Activated naive CD4-positive, alpha-beta T cell treated with anti-CD3 and anti-CD28 coated beads, Interleukin-2, amount 10 ng/mL, durations not matched to agents 7 days and 5 days (primary cell): ENCODE results near the gene ZFYVE1.
"Not testable (repeated sequence)": the region's sequence is repeated elsewhere in the genome, so short reads cannot be mapped to it uniquely, and the experiment has no call there.

ENCODE experiments used
- CTCF ChIA-PET: fragments of 350-600 bp; sonication (Branson Sonifier 250); formaldehyde crosslinking; loops from one replicate; lab custom pipeline; 2021; ENCODE audit warnings: antibody characterized with exemption; lab: Charles Lee
- DNase-seq: peaks from one replicate; pipeline ENCODE4 v3.0.0-alpha.2; 2020
- H3K27ac Mint-ChIP-seq: one replicate; pipeline ENCODE4 v1.8.0; 2021; ENCODE audit warnings: mild to moderate bottlenecking, moderate library complexity, mixed read lengths
- H3K27me3 Mint-ChIP-seq: one replicate; pipeline ENCODE4 v1.8.0; 2021; ENCODE audit warnings: mild to moderate bottlenecking, mixed read lengths
- H3K36me3 Mint-ChIP-seq: one replicate; pipeline ENCODE4 v1.8.0; 2021; ENCODE audit warnings: mixed read lengths
- H3K4me1 Mint-ChIP-seq: one replicate; pipeline ENCODE4 v1.8.0; 2021; ENCODE audit warnings: mixed read lengths
- H3K4me3 Mint-ChIP-seq: one replicate; pipeline ENCODE4 v1.8.0; 2021; ENCODE audit warnings: mild to moderate bottlenecking, moderate library complexity, mixed read lengths
- H3K9me3 Mint-ChIP-seq: one replicate; pipeline ENCODE4 v1.8.0; 2021; ENCODE audit warnings: mixed read lengths

The ZFYVE1 gene

DNA sequence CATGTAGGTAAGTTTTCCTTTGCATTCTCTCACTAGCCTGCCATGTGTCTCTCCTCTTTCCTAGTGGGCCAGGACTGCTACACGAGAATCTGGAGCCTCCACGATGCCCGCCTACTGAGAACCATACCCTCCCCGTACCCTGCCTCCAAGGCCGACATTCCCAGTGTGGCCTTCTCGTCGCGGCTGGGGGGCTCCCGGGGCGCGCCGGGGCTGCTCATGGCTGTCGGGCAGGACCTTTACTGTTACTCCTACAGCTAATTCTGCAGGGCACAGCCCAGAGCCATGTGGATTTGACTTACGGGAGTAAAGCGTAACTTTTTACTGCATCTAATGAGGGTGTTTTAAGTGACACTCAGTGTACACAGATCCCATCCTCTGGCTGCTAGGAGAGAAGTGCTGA, 68.4 kb downstream of the ZFYVE1 start:
- no peak overlapping the region for H3K27ac Mint-ChIP-seq
- DNase-seq, result no peak

DNA sequence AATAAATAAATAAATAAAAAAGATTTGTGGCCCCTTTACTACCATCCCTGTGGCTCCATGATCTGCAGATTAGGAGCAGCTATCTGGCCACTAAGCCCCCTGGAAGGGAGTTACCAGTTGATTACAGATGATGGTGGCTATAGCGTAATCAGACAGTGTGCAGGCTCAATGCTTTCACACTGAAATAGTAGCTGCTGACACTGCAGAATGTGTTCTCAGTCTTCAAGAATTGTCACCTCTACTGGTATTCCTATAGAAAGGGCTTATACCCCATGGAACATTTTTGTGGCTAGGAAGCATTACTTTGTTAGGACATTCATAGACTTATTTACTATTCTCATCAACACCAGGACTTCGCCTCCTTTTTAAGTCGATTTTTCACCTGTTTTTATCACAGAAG, 69.7 kb downstream of the ZFYVE1 start:
- Mint-ChIP-seq H3K4me3 (no peak overlapping the region), H3K9me3 (no peaks in the 10 kb centered on the region), H3K36me3 (peaks cover 39% of the 10 kb centered on the region), H3K27ac (peak overlapping the region; percentile 39), H3K4me1 (no peaks in the 10 kb centered on the region), H3K27me3 (no peaks in the 10 kb centered on the region)
- DNase-seq, result no peak
- CTCF ChIA-PET, result interaction anchor here (3.9 kb wide), 1 partner anchor 9 kb away, joined by 21 read pairs; no protein-coding TSS in a partner anchor

More for the DNA sequence above, 68.4 kb downstream of the ZFYVE1 start:
- Mint-ChIP-seq H3K36me3 (peaks cover 39% of the 10 kb centered on the region), H3K4me3 (no peak overlapping the region), H3K27me3 (no peaks in the 10 kb centered on the region), H3K4me1 (peaks cover 8% of the 10 kb centered on the region), H3K9me3 (no peaks in the 10 kb centered on the region)
- CTCF ChIA-PET, result interaction anchor here (3.9 kb wide), 1 partner anchor 10 kb away, joined by 21 read pairs; no protein-coding TSS in a partner anchor

- DNase-seq, H3K4me1 Mint-ChIP-seq, H3K27me3 Mint-ChIP-seq, H3K4me3 Mint-ChIP-seq, H3K27ac Mint-ChIP-seq, H3K9me3 Mint-ChIP-seq: not testable (repeated sequence)
- CTCF ChIA-PET, result interaction anchor here (3.9 kb wide), 1 partner anchor 8 kb away, joined by 21 read pairs; no protein-coding TSS in a partner anchor
- H3K36me3 Mint-ChIP-seq, result peaks cover 39% of the 10 kb centered on the region
These were observed 70.2 kb downstream of the ZFYVE1 start for GRCh38 chr14:72956741-72957140.

DNA sequence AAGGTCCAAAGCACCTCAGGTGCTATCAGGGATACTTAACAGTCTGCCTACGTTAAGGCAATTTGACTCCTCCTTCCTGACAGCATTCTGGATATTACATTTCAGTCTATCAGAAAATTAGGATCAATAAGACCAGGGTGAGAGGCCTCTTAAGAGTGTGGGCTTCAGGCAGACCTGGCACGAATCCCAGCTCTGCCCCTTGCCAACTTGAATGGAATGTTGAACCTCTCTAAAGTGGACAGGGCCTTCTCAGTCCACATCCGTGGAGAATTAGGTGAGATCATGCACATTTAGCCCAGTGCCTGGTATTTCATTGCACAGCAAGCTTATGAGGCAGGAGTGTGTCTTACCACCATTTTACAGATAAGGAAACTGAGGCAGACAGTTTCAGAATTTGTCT, 74.7 kb downstream of the ZFYVE1 start:
- H3K36me3 Mint-ChIP-seq, result peaks cover 31% of the 10 kb centered on the region
- H3K4me1 Mint-ChIP-seq, result peaks cover 5% of the 10 kb centered on the region
- no peaks in the 10 kb centered on the region for H3K9me3 Mint-ChIP-seq
- H3K27me3 Mint-ChIP-seq, result no peaks in the 10 kb centered on the region
- H3K4me3 Mint-ChIP-seq, result no peak overlapping the region
- no peak overlapping the region for H3K27ac Mint-ChIP-seq
- CTCF ChIA-PET, result interaction anchor here (1.9 kb wide), 1 partner anchor 438 kb away, joined by 8 read pairs; no protein-coding TSS in a partner anchor
- no peak for DNase-seq

DNA sequence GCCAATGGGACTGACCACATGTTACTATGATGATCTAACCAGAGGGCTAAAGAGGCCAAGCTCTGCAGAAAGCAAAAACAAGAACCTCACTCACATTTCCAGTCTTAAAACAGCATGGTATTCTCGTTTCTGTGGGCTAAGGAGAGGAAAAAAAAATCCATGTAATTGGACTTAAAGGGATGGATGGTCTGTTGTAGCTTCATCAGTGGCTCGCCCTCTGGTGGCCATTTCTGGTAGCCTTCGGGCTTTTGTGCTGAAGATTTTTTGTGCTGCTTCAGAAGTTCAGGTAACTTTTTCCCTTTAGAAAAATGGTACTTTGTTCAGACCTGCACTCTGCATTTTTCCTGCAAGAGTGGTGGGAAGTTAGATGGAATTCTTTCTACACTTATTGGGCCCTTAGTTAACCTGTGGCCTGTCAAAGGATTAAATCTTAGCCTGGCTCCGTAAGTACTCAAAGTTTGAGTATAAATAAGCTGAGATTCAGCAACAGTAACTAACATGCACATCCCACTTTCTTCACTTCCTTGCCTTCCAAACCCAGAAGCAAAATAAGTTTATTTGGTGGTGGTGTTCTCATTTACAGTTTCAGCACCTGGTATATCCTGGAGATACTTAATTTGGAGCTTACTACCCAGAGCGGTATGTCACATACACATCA, 78.3 kb downstream of the ZFYVE1 start:
- CTCF ChIA-PET, result interaction anchor here (0.5 to 4.5 kb wide), 21 partner anchors 9 to 1783 kb away, joined by 3 to 89 read pairs (median 3); no protein-coding TSS in a partner anchor
- Mint-ChIP-seq H3K4me1 (peaks cover 5% of the 10 kb centered on the region), H3K27me3 (no peaks in the 10 kb centered on the region), H3K27ac (peak overlapping the region; percentile 22), H3K4me3 (no peak overlapping the region), H3K36me3 (peaks cover 34% of the 10 kb centered on the region), H3K9me3 (no peaks in the 10 kb centered on the region)
- peak; percentile 82 for DNase-seq

DNA sequence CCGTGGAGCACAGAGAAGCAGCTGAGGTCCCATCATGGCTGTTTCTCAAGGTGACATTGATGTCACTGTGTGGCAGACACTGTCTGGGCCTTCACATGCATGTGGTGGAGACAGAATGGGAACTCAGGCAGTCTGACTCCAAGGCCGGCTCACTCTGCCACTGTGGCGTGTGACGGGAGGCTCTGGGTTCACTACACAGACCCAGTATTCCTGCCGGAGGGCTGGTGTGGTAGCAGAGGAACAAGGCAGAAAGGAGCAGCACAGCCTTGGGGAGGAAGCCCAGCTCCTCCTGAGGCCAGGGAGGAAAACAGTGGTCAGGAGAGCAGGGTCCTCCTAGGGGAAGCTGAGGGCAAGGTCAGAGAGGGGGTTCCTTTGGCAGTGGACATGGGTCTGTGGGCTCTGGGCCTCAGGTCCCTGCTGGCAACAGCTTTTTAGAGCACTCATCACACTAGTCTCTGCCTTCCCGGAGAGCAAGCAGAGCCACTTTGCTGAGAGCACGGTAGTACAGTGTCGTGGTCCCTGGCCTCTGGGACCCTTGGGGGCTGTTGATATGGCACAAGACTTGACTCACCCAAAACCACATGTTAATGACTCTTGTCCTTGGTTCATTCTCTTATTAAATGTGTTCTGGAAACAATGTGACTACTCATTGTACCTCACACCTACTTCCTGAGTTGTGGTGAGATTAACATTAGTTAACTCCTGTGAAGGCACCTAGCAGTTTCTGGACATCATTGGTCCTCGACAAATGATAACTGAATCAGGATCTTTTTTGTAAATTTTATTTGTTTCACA, 79.3 kb downstream of the ZFYVE1 start:
- DNase-seq, result no peak
- CTCF ChIA-PET, result interaction anchor here (0.7 to 4.5 kb wide), 11 partner anchors 9 to 1784 kb away, joined by 3 to 89 read pairs (median 3); no protein-coding TSS in a partner anchor
- no peaks in the 10 kb centered on the region for H3K9me3 Mint-ChIP-seq
- peaks cover 40% of the 10 kb centered on the region for H3K36me3 Mint-ChIP-seq
- H3K4me3 Mint-ChIP-seq, result no peak overlapping the region
- no peaks in the 10 kb centered on the region for H3K27me3 Mint-ChIP-seq
- peaks cover 5% of the 10 kb centered on the region for H3K4me1 Mint-ChIP-seq
- H3K27ac Mint-ChIP-seq, result no peak overlapping the region

DNA sequence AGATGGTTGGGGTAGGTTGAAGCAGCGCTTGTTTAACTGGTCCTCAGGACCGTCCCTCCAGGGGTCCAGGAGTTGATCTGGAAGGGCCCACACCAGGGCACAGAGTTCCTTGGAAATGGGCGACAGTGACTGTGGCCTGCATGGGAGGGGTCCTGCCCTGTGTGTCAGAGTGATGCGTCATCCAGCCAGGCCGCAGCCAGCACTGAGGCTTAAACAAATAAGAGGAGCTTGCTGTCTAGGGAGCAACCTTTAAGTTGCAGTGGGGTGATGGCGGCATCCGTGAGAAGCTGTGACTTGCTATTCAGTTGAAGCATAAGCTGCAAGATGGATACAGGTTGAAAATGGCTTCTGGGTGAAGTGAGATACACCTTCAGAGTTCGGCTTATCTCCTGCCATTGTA, 80.4 kb downstream of the ZFYVE1 start:
- peaks cover 40% of the 10 kb centered on the region for H3K36me3 Mint-ChIP-seq
- CTCF ChIA-PET, result interaction anchor here (3.2 to 4.5 kb wide), 2 partner anchors 11 to 431 kb away, joined by 21 to 89 read pairs; no protein-coding TSS in a partner anchor
- no peaks in the 10 kb centered on the region for H3K9me3 Mint-ChIP-seq
- peaks cover 5% of the 10 kb centered on the region for H3K4me1 Mint-ChIP-seq
- H3K27ac Mint-ChIP-seq, result no peak overlapping the region
- DNase-seq, result no peak
- no peaks in the 10 kb centered on the region for H3K27me3 Mint-ChIP-seq
- no peak overlapping the region for H3K4me3 Mint-ChIP-seq

DNA sequence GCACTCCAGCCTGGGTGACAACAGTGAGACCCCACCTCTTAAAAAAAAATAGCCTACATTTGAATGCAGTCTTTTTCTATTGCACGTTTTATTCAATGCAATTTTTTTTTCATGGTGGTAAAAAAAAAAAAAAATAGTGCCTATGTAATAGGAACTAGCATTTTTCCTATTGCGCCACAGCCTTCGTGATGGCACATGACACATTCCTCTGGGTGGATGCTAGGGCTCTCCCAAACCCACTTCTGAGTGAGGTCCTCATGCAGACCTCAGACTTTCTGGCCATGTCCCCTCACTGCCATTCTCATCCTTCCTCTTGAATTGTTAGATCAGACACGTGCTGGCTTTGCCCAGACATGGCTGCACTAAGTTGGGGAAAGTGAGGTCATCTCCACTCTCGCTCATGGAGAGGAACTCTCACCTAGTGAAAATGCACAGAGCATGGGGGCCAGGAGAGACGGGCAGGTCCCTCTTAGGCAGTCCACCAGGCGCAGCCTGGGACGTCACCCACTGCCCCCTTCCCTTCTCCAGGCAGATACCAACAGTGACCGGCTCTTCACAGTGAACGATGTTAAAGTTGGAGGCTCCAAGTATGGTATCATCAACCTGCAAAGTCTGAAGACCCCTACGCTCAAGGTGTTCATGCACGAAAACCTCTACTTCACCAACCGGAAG, 81.4 kb downstream of the ZFYVE1 start:
- H3K27me3 Mint-ChIP-seq, result no peaks in the 10 kb centered on the region
- no peak overlapping the region for H3K4me3 Mint-ChIP-seq
- no peak for DNase-seq
- peaks cover 5% of the 10 kb centered on the region for H3K4me1 Mint-ChIP-seq
- H3K36me3 Mint-ChIP-seq, result peaks cover 39% of the 10 kb centered on the region
- CTCF ChIA-PET, result interaction anchor here (1.5 kb wide), 1 partner anchor 430 kb away, joined by 3 read pairs; no protein-coding TSS in a partner anchor
- H3K9me3 Mint-ChIP-seq, result no peaks in the 10 kb centered on the region
- H3K27ac Mint-ChIP-seq, result no peak overlapping the region

DNA sequence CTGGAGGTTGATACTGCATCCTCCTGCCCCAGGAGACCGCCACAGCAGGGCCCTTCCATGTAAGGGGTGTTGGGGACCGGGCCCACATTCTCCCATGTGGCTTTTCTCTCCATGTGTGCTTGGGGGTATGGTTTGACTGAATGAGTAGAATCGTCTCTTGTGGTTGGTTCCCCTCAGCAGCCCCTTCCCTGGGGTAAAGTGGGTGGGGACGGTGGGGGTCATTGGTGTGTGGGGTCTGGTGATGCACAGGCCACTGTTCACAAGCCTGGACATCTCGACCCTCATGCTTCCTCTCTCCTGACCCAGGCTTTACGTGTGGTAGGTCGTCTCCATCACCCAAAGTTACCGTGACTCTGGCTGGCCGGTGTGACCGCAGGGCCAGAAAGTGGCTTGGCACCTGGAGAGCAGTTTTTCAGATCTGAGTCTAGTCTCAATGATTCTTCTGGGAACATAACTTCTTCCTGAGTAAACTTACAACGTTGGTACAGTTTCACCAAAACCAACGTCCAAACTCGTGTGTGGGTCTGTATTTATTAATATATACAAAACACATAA, 83.0 kb downstream of the ZFYVE1 start:
- H3K9me3 Mint-ChIP-seq, result no peaks in the 10 kb centered on the region
- peaks cover 40% of the 10 kb centered on the region for H3K36me3 Mint-ChIP-seq
- CTCF ChIA-PET, result interaction anchor here (0.6 to 1.5 kb wide), 3 partner anchors 23 to 428 kb away, joined by 3 to 4 read pairs (median 4); no protein-coding TSS in a partner anchor
- H3K4me3 Mint-ChIP-seq, result no peak overlapping the region
- H3K4me1 Mint-ChIP-seq, result peaks cover 5% of the 10 kb centered on the region
- H3K27me3 Mint-ChIP-seq, result no peaks in the 10 kb centered on the region
- no peak overlapping the region for H3K27ac Mint-ChIP-seq
- DNase-seq, result no peak

DNA sequence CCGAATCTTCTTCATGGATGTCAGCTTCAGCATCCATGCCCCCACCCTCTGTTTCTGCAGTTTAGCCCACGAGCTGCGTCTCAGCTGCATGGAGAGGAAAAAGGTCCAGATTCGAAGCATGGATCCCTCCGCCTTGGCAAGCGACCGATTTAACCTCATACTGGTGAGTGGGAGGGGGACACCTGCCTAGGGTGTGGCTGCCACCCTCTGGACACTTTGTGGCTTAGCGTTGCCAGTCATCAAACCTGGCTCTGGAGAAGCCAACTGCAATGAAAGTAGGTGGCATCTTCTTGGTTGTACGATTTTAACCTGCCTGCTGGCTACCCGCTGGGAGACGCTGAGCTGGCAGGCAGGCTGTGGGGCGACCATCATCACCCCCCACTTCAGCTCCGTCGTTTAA, 84.0 kb downstream of the ZFYVE1 start:
- no peak for DNase-seq
- H3K4me3 Mint-ChIP-seq, result no peak overlapping the region
- H3K27ac Mint-ChIP-seq, result no peak overlapping the region
- no peaks in the 10 kb centered on the region for H3K27me3 Mint-ChIP-seq
- no peaks in the 10 kb centered on the region for H3K9me3 Mint-ChIP-seq
- H3K4me1 Mint-ChIP-seq, result peaks cover 7% of the 10 kb centered on the region
- H3K36me3 Mint-ChIP-seq, result peaks cover 40% of the 10 kb centered on the region
- CTCF ChIA-PET, result interaction anchor here (0.9 to 1.5 kb wide), 2 partner anchors 426 to 429 kb away, joined by 3 to 4 read pairs; no protein-coding TSS in a partner anchor

- Mint-ChIP-seq H3K27me3 (no peaks in the 10 kb centered on the region), H3K9me3 (no peaks in the 10 kb centered on the region), H3K27ac (no peak overlapping the region), H3K4me3 (no peak overlapping the region), H3K4me1 (peaks cover 18% of the 10 kb centered on the region), H3K36me3 (peaks cover 47% of the 10 kb centered on the region)
- CTCF ChIA-PET, result interaction anchor here (1.4 to 1.5 kb wide), 2 partner anchors 36 to 428 kb away, joined by 3 read pairs; no protein-coding TSS in a partner anchor
- DNase-seq, result no peak
These were observed 85.5 kb downstream of the ZFYVE1 start for GRCh38 chr14:72941286-72941985.

GRCh38 chr14:72939630-72940029, 87.3 kb downstream of the ZFYVE1 start:
- no peak overlapping the region for H3K4me3 Mint-ChIP-seq
- no peak for DNase-seq
- peaks cover 19% of the 10 kb centered on the region for H3K4me1 Mint-ChIP-seq
- H3K36me3 Mint-ChIP-seq, result peaks cover 39% of the 10 kb centered on the region
- H3K27me3 Mint-ChIP-seq, result no peaks in the 10 kb centered on the region
- H3K27ac Mint-ChIP-seq, result no peak overlapping the region
- H3K9me3 Mint-ChIP-seq, result no peaks in the 10 kb centered on the region
- CTCF ChIA-PET, result interaction anchor here (1.4 to 2.4 kb wide), 2 partner anchors 9 to 38 kb away, joined by 3 to 10 read pairs; no protein-coding TSS in a partner anchor

DNA sequence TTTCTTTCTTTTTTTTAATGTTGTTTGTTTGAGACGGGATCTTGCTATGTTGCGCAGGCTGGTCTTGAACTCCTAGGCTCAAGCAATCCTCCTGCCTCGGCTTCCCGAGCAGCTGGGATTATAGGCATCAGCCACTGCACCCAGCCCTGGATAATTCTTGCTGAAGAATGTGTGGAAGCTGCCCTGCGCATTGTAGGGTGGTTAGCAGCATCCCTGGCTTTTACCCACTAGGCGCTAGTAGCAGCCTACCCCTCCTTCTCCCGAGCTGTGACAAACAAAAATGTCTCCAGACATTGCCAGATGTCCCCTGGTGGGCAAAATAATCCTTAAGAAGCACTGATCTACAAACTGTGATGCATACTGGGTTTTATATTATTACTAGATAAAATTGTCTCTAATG, 94.0 kb downstream of the ZFYVE1 start:
- Mint-ChIP-seq H3K27ac (no peak overlapping the region), H3K4me1 (peaks cover 20% of the 10 kb centered on the region), H3K9me3 (no peaks in the 10 kb centered on the region), H3K4me3 (no peak overlapping the region), H3K36me3 (peaks cover 20% of the 10 kb centered on the region), H3K27me3 (no peaks in the 10 kb centered on the region)
- no peak for DNase-seq
- CTCF ChIA-PET, result no interaction called here
